Measurements from ENCODE around the gene GRM4.

- TF ChIP-seq EZH2 (IDR thresholded peaks at IDR 0.05; ENCODE audit: insufficient read depth, poor library complexity, severe bottlenecking) (no peak), EZH2phosphoT487 (IDR thresholded peaks at IDR 0.05; ENCODE audit: insufficient read depth, low read depth) (no peak)
Observed at GRCh38 chr6:34174846-34175399, 29.0 kb upstream of the GRM4 start.
